ENCODE measurements around the gene CAPSL.

GRCh38 chr5:35924122-35924949 lies 14.1 kb downstream of the CAPSL start:
- TF ChIP-seq HMGXB4 (CRISPR knock-in tag; IDR thresholded peaks at IDR 0.05) (no peak), NUFIP1 (IDR thresholded peaks at IDR 0.05; ENCODE audit: partially characterized antibody) (no peak), PCBP2 (IDR thresholded peaks at IDR 0.05; ENCODE audit: low read depth, low read length, poor library complexity, severe bottlenecking) (no peak), CTCF (IDR thresholded peaks at IDR 0.05 in 2 of 3, conservative IDR thresholded peaks at IDR 0.05 in 1 of 3; ENCODE audit: insufficient read depth in 2 of 3, low read depth in 1 of 3, low read length in 3 of 3) (no peak), ZNF324 (CRISPR knock-in tag; IDR thresholded peaks at IDR 0.05) (no peak), EZH2 (IDR thresholded peaks at IDR 0.05; ENCODE audit: borderline replicate concordance, low read depth, low read length) (no peak), POLR2A (conservative IDR thresholded peaks at IDR 0.05) (no peak), TCF7L2 (IDR thresholded peaks at IDR 0.05; ENCODE audit: low read depth, low read length) (no peak), HINFP (tag; conservative IDR thresholded peaks at IDR 0.05; ENCODE audit: low read depth) (no peak)
